ENCODE measurements around the gene EXOC3L4.
A peak's percentile ranks its signal among the peaks of the same experiment; 100 is the strongest.

Gene EXOC3L4

DNA sequence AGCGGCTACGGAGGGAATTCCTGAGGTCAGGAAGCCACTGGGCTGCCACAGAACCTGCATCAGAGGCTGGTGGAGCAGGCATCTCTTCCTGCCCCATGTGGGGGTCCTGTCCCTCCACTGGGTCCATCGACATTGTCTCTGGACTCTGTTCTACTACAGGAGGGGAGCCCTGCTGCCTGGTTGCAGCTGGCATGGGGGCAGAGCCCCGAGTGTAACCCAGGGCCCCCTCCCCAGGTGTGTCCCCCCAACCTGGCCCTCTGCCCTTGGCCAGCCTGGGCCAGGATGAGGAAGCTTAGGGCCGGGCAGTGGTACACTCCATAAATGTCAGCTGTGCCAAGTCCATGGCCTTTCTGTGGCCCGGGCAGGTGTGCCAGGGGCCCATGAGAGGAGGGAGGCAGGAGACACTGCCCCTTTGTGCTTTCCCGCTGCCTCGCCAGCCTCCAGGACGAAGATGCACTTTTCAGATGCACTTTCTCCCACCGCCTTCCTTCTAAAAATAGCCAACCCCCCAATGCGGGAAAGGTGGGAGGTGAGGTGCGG lies 4.0 kb upstream of the EXOC3L4 start:
- FAIRE-seq (no peak), DNase-seq (ENCODE audit: low spot score) (no peak)

DNA sequence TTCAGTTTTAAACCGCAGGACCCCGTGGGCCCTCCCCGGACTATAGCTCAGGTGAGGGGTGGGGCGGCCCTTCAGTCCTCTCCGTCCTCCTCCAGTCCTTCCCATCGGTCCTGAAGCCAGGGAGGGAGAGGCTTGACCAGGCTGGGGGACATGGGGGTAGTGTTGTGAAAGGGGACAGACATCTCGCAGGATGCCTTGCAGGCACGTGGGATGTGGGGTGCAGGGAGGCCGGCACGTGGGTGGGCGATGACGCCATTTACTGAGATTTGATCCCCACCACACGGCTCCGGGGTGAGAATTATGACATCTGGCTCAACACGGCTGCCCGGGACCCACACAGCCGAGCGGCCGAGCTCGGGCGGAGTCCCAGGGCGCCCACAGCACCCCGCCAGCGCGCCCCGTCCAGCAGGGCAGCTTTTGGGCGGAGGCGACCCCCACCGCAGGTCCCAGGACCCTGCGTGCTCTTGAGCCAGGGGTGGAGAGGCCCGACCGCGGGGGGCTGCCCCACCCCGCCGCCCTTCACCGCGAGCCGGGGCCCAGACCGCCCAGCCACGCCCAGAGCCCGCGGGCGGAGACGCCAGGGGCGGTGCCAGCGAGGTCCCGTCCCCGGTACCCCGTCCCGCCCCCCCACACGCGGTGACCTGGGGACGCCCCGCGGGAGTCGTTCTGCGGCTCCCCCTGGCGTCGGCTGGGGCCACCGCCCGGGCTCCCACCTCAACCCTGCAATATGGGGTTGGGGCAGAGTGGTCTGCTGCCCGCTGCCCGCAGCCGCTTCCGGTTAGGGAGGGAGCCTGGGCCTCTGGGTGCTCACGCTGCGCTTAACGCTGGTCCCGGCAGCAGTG lies 3.3 kb upstream of the EXOC3L4 start:
- FAIRE-seq = no peak
- DNase-seq (ENCODE audit: low spot score) = peak; percentile 36

GRCh38 chr14:103091883-103092222 lies 2.7 kb upstream of the EXOC3L4 start:
- DNase-seq (ENCODE audit: low spot score) (no peak), FAIRE-seq (no peak)

DNA sequence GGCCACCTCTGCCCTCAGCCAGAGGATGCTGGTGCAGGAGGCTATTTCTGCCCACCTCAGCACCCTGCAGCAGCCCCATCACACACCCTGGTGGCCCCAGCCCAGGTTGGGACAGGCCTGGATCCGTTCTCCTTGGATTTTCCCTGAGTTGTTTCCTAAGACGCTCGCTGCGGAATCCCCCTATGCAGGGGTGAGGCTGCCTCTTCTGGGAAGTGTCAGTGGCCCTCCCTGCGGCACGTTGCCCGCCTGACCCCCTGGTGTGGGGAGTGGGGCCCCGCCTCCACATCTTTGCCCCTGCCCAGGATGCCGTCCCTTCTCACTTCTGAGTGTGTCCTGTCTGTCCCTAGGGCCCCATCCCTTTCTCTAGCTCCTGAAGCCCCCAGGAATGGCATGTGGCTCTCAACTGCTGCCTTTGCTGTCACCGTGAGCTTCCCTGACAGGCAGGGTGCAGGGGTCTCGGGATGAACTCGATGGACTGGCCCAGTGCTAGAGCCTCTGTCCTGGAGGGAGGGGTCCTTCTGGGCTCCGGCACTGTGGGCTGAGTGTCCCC lies 594 bp upstream of the EXOC3L4 start:
- DNase-seq (ENCODE audit: low spot score) (no peak), FAIRE-seq (no peak)

DNA sequence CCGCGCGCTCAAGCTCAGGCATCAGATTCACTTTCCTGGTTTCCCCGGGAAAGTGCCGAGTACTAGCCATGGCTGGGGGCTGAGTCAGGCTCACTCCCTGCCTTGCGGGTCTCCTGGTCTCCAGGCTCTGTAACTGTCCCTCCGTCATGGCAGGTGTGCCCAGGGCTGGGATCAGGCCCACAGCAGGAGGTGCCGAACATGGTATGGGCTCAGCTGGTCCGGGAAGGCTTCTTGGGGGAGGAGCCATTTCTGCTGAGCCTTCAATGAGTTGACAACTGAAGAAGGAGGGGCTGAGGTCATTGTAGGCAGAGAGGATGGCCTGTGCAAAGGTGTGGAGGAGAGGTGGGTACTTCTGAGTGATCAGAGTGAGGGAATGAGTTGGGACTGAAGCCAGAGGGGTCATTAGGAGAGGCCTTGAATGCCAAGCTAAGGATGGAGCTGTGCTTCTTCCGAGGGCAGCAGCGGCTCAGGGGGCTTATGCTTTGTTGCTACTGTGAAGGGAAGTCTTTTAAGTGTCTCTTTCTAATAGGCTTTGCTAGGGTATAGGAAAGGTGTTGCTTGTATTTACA lies 769 bp downstream of the EXOC3L4 start:
- DNase-seq (ENCODE audit: low spot score) (no peak), FAIRE-seq (no peak)

- no peak for DNase-seq (ENCODE audit: low spot score)
These were observed 1.9 kb downstream of the EXOC3L4 start for GRCh38 chr14:103096387-103096786.

GRCh38 chr14:103097244-103097993 lies 2.9 kb downstream of the EXOC3L4 start:
- FAIRE-seq = no peak

More at GRCh38 chr14:103096387-103096786, 1.9 kb downstream of the EXOC3L4 start:
- no peak for FAIRE-seq

GRCh38 chr14:103097994-103098957 lies 3.8 kb downstream of the EXOC3L4 start:
- FAIRE-seq (no peak), DNase-seq (ENCODE audit: low spot score) (no peak)

More at GRCh38 chr14:103097244-103097993, 2.9 kb downstream of the EXOC3L4 start:
- no peak for DNase-seq (ENCODE audit: low spot score)

- DNase-seq (ENCODE audit: low spot score) (no peak), FAIRE-seq (no peak)
These were observed 4.7 kb downstream of the EXOC3L4 start for GRCh38 chr14:103099081-103099732.

GRCh38 chr14:103099733-103100280 lies 5.3 kb downstream of the EXOC3L4 start:
- no peak for FAIRE-seq
- DNase-seq (ENCODE audit: low spot score) = no peak

GRCh38 chr14:103100281-103101121 lies 6.0 kb downstream of the EXOC3L4 start:
- DNase-seq (ENCODE audit: low spot score) (no peak), FAIRE-seq (no peak)

DNA sequence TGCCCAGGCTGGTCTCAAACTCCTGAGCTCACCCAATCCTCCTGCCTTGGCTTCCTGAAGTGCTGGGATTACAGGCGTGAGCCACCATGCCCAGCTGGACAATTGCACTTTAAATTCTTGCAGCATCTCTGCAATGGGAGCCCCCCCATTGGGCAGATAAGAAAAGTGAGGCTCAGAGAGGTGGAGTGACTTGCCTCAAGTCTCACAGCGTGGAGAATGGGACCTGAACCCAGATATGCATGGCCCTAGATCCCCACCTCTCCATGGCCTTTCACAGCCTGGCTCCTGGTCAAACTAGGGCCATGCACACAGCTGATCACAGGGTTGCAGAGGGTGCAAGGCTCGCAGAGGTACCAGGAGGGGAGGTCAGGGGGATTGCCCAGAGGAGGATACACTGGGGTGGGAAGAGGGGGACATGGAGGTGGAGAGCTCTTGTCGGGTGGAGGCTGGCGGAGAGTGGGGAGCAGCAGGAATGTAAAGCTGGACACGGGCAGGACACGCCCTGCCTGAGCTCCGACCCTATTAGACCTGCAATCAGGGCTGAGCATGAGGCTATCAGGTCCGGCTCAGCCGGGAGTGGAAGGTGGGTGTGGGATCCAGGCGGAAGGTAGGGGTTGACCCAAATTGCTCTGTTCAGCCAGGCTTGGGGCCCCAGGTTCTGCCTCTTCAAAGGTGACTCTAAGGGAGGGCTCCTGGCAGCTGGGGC lies 6.9 kb downstream of the EXOC3L4 start:
- FAIRE-seq (no peak), DNase-seq (ENCODE audit: low spot score) (no peak)

- FAIRE-seq = no peak
- DNase-seq (ENCODE audit: low spot score) = no peak
These were observed 7.6 kb downstream of the EXOC3L4 start for GRCh38 chr14:103101963-103102688.

DNA sequence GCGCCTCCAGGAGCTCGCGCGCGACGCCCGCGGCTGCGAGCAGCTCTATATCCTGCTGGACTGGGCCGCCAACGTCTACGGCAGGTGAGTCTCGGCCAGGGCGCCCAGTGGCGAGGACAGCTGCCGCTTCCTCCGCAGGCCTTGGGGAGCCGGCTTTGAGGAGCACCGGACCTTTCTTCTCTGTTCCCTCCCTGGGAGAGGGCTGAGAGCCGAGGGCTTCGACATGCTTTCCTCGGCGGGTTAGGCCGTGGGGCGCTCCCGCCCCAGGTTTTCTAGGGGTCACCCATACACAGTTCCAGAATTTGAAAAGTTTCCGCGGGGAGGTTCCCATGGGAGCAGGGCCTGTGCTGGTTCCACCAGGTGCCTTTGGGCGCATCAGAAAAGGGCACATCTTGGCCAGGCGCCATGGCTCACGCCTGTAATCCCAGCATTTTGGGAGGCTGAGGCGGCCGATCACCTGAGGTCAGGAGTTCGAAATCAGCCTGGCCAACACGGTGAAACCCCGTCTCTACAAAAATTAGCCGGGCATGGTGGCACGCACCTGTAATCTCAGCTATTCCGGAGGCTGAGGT lies 8.2 kb downstream of the EXOC3L4 start:
- DNase-seq (ENCODE audit: low spot score) = no peak
- no peak for FAIRE-seq

DNA sequence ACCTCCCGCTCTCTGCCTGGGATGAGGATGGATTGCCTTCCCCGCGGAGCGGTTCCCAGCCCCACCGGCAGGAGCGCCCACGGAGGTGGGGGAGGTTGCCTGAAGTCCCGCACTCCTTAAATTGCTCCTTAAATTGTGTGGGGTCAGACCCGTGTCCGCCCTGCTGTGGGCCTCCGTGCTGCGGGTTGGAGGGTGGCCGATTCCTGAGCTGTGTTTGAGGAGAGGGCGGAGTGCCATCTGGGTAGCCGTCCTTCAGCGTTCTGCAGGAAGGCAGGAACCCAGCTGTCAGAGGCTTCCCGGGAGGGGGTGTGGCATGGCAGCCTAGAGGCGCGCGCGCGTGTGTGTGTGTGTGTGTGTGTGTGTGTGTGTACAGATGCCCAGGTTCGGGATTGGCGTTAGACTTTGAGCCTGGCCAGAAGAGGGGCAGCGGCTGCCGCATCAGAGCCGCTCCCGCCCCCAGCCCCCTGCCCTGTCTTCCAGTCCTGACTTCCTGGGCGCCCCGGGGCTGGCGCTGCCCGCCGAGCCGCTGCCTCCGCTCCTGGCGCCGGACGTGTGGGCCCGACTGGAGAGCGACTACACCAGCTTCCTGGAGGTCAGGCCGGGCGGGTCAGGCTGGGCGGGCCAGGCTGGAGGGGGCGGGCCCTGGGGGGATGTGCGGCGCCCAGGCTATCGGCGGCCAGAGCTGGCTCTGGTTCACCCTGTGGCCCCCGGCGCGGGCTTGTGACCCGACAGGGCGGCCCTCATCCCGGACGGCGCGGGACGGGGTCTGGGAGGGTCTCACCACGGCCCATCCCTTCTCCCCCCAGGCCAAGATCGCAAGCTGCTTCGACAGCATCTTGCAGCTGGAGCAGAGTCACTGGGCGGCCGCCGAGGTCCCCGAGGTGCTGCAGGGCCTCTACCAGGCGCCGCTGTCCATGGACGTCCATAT lies 9.2 kb downstream of the EXOC3L4 start:
- DNase-seq (ENCODE audit: low spot score) = peak; percentile 38
- no peak for FAIRE-seq

DNA sequence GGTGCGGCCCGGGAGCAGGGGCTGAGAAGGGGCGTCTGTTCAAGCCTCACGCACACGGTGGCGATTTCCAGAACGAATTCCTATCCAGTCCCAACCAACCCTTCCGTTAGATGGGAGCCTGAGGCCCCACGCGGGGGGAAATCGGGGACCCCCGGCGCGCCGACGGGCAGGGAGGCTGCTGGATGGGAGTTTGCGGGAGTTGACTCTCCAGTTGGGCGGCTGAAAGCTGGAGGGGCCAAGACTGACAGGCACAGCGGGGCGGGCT lies 9.8 kb downstream of the EXOC3L4 start:
- DNase-seq (ENCODE audit: low spot score) (no peak), FAIRE-seq (no peak)
